MCF 10A (cell line): Measurements from ENCODE around the gene HHLA2. TPM values are rescaled to one million over a fixed set of nuclear protein-coding genes. Genes with fewer than 3 reads are reported as not detected.

ENCODE experiments used
- BruUV-seq: library from RNA; stranded (reverse); fragments of 400-500 nt; replicated peaks from 2 replicates; lab custom pipeline; 2021; lab: Mats Ljungman, UMichigan
- CTCF ChIA-PET: fragments of 300-600 bp; sonication (Branson Sonifier 250); formaldehyde crosslinking; extraction: SDS; loops from one replicate; lab custom pipeline; 2021; ENCODE audit warnings: antibody characterized with exemption, inconsistent platforms; lab: Yijun Ruan, JAX
- POLR2A ChIA-PET: fragments of 300-600, 350-650 bp; sonication (Branson Sonifier 250); formaldehyde crosslinking; extraction: SDS; loops from one replicate; lab custom pipeline; 2020; ENCODE audit warnings: antibody characterized with exemption, inconsistent platforms; lab: Yijun Ruan, JAX
- DNase-seq: peaks from one replicate; pipeline ENCODE4 v3.0.0-alpha.2; 2018; ENCODE audit not compliant: unreplicated experiment
- H3K27ac Mint-ChIP-seq: one replicate; pipeline ENCODE4 v1.8.0; 2022; ENCODE audit warnings: mild to moderate bottlenecking, low read depth, mixed read lengths; ENCODE audit not compliant: unreplicated experiment
- H3K27me3 Mint-ChIP-seq: one replicate; pipeline ENCODE4 v1.8.0; 2022; ENCODE audit warnings: mixed read lengths; ENCODE audit not compliant: insufficient read depth, unreplicated experiment
- H3K36me3 Mint-ChIP-seq: one replicate; pipeline ENCODE4 v1.8.0; 2022; ENCODE audit warnings: mild to moderate bottlenecking, moderate library complexity, mixed read lengths; ENCODE audit not compliant: insufficient read depth, unreplicated experiment
- H3K4me1 Mint-ChIP-seq: one replicate; pipeline ENCODE4 v1.8.0; 2022; ENCODE audit warnings: mixed read lengths; ENCODE audit not compliant: insufficient read depth, unreplicated experiment
- H3K4me3 Mint-ChIP-seq: one replicate; pipeline ENCODE4 v1.8.0; 2022; ENCODE audit warnings: mild to moderate bottlenecking, moderate library complexity, mixed read lengths; ENCODE audit not compliant: unreplicated experiment
- H3K9me3 Mint-ChIP-seq: one replicate; pipeline ENCODE4 v1.8.0; 2022; ENCODE audit warnings: mixed read lengths; ENCODE audit not compliant: unreplicated experiment
- intact Hi-C: fragments of 100-400 bp; cut with micrococcal nuclease; formaldehyde crosslinking; loops from 2 replicates; pipeline ENCODE4 v1.14.1; 2022
- total RNA-seq: library from RNA; stranded (reverse); gene quantifications from 2 replicates; pipeline ENCODE4 v1.2.3, GENCODE V29; 2022
- TF ChIP-seq, protein P1 (sequence below): fragments of 200-600 bp; IDR thresholded peaks from one replicate; pipeline ENCODE4 v1.8.0; 2022; ENCODE audit warnings: antibody characterized with exemption, mild to moderate bottlenecking; ENCODE audit not compliant: unreplicated experiment

HHLA2 gene
- total RNA-seq, 1 experiment from 2014 or later: not detected

DNA sequence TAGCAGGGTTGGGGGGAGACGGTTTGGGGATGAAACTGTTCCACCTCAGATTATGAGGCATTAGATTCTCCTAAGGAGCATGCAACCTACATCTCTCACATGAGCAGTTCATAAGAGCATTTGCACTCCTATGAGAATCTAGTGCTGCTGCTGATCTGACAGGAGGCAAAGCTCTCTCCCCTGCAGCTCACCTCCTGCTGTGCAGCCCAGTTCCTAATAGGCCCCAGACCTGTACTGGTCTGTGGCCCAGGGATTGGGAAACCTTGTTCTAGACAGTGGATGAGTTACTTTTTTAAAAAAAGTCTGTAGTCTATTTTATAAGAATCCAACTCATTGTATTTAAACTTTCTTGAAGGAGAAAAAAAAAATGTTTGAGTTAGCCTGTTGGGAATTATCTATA is 100.0 kb downstream of the HHLA2 start:
- no peak overlapping the region for H3K27ac Mint-ChIP-seq
- ChIA-PET POLR2A (no interaction called here), CTCF (interaction anchor here (1.0 kb wide), 1 partner anchor 81 kb away, joined by 3 read pairs; no protein-coding TSS in a partner anchor)
- TF ChIP-seq, protein P1, sequence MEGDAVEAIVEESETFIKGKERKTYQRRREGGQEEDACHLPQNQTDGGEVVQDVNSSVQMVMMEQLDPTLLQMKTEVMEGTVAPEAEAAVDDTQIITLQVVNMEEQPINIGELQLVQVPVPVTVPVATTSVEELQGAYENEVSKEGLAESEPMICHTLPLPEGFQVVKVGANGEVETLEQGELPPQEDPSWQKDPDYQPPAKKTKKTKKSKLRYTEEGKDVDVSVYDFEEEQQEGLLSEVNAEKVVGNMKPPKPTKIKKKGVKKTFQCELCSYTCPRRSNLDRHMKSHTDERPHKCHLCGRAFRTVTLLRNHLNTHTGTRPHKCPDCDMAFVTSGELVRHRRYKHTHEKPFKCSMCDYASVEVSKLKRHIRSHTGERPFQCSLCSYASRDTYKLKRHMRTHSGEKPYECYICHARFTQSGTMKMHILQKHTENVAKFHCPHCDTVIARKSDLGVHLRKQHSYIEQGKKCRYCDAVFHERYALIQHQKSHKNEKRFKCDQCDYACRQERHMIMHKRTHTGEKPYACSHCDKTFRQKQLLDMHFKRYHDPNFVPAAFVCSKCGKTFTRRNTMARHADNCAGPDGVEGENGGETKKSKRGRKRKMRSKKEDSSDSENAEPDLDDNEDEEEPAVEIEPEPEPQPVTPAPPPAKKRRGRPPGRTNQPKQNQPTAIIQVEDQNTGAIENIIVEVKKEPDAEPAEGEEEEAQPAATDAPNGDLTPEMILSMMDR: no peak
- no peak overlapping the region for H3K4me3 Mint-ChIP-seq
- peaks cover 12% of the 10 kb centered on the region for H3K4me1 Mint-ChIP-seq
- H3K27me3 Mint-ChIP-seq: no peaks in the 10 kb centered on the region
- no TSS peak for BruUV-seq
- peak; percentile 2 for DNase-seq
- H3K9me3 Mint-ChIP-seq: no peaks in the 10 kb centered on the region
- H3K36me3 Mint-ChIP-seq: no peaks in the 10 kb centered on the region
- intact Hi-C loops: no loop called here

DNA sequence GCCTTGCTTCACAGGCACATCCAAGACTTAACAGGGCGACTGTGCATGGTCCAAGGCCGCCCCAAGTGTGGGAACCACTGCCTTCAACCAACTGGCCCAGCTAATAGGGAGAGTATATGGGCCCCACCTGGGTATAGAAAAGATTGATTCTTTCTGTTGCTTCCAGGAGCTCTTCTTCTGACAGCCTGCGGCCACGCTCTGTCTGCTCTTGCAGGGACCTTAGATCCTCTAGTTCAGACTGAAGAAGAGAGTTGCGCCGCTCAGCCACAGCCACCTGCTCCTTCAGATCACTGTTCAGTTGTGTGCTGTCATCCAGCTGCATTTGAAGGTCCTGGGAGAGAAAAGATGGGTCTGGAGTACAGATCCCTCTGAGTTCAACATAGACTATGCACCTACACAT is 102.2 kb downstream of the HHLA2 start:
- no peak overlapping the region for H3K4me3 Mint-ChIP-seq
- no peak overlapping the region for H3K27ac Mint-ChIP-seq
- no peaks in the 10 kb centered on the region for H3K27me3 Mint-ChIP-seq
- TF ChIP-seq, protein P1: no peak
- intact Hi-C loops: no loop called here
- H3K4me1 Mint-ChIP-seq: peaks cover under 1% of the 10 kb centered on the region
- DNase-seq: no peak
- POLR2A ChIA-PET: no interaction called here
- no peaks in the 10 kb centered on the region for H3K36me3 Mint-ChIP-seq
- no peaks in the 10 kb centered on the region for H3K9me3 Mint-ChIP-seq
- BruUV-seq: no TSS peak
- CTCF ChIA-PET: no interaction called here

DNA sequence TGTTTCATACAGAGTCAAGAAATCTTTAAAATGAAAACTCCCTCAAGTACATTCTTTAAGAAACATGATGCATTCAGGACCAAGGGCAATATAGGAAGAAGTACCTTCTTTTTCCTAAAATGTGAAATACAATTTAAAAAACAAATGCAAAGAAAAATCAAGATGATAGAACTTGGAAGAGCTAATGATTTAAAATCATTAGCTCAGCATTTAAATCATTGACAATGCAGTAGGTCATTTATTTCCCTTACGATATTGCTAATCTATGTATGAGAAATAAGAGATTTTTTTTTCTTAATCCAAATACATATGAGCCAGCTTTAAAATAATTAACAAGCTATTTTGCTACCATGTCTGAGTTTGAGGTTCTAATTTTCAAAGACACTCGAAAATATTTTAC is 105.5 kb downstream of the HHLA2 start:
- H3K9me3 Mint-ChIP-seq: no peaks in the 10 kb centered on the region
- H3K27ac Mint-ChIP-seq: no peak overlapping the region
- no peak overlapping the region for H3K4me3 Mint-ChIP-seq
- no peaks in the 10 kb centered on the region for H3K27me3 Mint-ChIP-seq
- intact Hi-C loops: no loop called here
- CTCF ChIA-PET: interaction anchor here (0.7 to 1.1 kb wide), 2 partner anchors 76 to 249 kb away, joined by 3 to 6 read pairs; no protein-coding TSS in a partner anchor
- POLR2A ChIA-PET: no interaction called here
- H3K36me3 Mint-ChIP-seq: no peaks in the 10 kb centered on the region
- BruUV-seq: no TSS peak
- peaks cover 5% of the 10 kb centered on the region for H3K4me1 Mint-ChIP-seq
- TF ChIP-seq, protein P1: no peak
- DNase-seq: no peak

DNA sequence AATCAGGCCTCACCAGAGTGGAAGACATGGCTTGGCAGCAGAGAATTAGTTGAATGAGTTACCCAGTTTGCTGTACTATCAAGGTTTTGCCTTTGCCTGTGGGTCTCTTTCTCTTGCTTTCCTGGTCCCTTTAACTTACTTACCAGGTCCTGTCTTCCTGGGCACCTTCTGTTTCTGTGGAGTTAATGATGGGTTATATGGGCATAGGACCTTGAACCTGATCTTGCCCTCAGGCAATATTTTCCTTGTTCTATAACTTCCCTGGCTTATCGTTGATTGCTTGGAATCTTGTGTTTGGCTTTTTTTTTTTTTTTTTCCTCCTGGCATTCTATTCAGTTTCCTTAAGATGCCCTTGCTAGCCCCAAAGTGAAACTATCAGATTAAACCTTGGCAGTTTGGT is 106.8 kb downstream of the HHLA2 start:
- Mint-ChIP-seq H3K9me3 (no peaks in the 10 kb centered on the region), H3K36me3 (no peaks in the 10 kb centered on the region), H3K27me3 (no peaks in the 10 kb centered on the region), H3K27ac (no peak overlapping the region), H3K4me1 (peaks cover 5% of the 10 kb centered on the region), H3K4me3 (no peak overlapping the region)
- intact Hi-C loops: no loop called here
- no TSS peak for BruUV-seq
- CTCF ChIA-PET: interaction anchor here (0.7 to 0.8 kb wide), 2 partner anchors 245 to 468 kb away, joined by 3 read pairs; no protein-coding TSS in a partner anchor
- DNase-seq: no peak
- POLR2A ChIA-PET: no interaction called here
- TF ChIP-seq, protein P1: no peak
